ENCODE data around the gene ZPLD1. TPM values are rescaled to one million over a fixed set of nuclear protein-coding genes. Genes with fewer than 3 reads are reported as not detected.

The ZPLD1 gene
- total RNA-seq, 1 donor from 2014 or later = not detected

DNA sequence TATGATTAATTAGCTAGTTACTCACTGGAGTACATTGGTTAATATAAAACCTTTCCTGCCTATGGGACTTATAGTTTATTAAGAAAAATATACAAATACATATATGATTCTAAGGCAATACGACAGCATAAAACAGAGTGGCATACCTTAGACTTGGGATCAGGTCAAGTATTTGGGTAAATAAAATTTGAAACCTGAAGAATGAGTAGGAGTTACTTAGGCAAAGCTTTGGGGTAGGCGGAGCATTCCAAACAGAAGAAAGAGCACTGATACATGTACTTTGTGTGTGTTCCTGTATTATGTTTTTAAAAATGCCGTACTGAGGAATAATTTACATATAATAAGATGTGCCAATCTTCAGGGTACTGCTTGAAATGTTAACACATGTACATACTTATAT is 15.1 kb downstream of the ZPLD1 start:
- ATAC-seq (peak in 1 of 2 donors; percentile 65), DNase-seq (no peak)
- Histone ChIP-seq H3K36me3 (no peaks in the 10 kb centered on the region), H3K4me3 (no peak overlapping the region), H3K27ac (no peak overlapping the region), H3K27me3 (ENCODE audit: low read depth) (no peaks in the 10 kb centered on the region), H3K4me1 (no peaks in the 10 kb centered on the region), H3K9me3 (no peaks in the 10 kb centered on the region)
- TF ChIP-seq, protein P1, sequence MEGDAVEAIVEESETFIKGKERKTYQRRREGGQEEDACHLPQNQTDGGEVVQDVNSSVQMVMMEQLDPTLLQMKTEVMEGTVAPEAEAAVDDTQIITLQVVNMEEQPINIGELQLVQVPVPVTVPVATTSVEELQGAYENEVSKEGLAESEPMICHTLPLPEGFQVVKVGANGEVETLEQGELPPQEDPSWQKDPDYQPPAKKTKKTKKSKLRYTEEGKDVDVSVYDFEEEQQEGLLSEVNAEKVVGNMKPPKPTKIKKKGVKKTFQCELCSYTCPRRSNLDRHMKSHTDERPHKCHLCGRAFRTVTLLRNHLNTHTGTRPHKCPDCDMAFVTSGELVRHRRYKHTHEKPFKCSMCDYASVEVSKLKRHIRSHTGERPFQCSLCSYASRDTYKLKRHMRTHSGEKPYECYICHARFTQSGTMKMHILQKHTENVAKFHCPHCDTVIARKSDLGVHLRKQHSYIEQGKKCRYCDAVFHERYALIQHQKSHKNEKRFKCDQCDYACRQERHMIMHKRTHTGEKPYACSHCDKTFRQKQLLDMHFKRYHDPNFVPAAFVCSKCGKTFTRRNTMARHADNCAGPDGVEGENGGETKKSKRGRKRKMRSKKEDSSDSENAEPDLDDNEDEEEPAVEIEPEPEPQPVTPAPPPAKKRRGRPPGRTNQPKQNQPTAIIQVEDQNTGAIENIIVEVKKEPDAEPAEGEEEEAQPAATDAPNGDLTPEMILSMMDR (IDR thresholded peaks at IDR 0.05) = no peak
- intact Hi-C loops (cut with DNase I) = no loop called here

GRCh38 chr3:102450976-102451375 is 16.2 kb downstream of the ZPLD1 start:
- intact Hi-C loops (cut with DNase I) = no loop called here
- Histone ChIP-seq H3K27me3 (ENCODE audit: low read depth) (no peaks in the 10 kb centered on the region), H3K4me1 (no peaks in the 10 kb centered on the region), H3K27ac (no peak overlapping the region), H3K36me3 (no peaks in the 10 kb centered on the region), H3K9me3 (no peaks in the 10 kb centered on the region), H3K4me3 (no peak overlapping the region)
- ATAC-seq (no peak), DNase-seq (no peak)
- TF ChIP-seq, protein P1 (IDR thresholded peaks at IDR 0.05) = no peak

DNA sequence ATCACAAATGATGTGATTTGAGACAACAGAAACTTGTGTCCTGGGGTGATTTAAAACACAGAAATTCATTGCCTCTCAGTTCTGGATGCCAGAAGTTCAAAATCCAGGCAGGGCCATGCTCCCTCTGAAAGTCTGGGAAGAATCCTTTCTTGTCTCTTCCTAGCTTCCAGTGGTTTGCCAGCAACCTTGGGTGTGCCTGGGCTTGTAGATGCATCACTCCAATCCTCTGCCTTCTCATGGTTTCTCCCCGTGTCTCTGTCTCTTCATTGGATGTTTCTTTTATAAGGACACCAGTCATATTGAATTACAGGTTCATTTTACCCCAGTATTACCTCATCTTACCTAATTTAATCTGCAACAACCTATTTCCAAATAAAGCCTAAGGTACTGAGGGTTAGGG is 16.7 kb downstream of the ZPLD1 start:
- intact Hi-C loops (cut with DNase I) = no loop called here
- H3K9me3 ChIP-seq = no peaks in the 10 kb centered on the region
- no peak overlapping the region for H3K27ac ChIP-seq
- ATAC-seq = no peak
- H3K36me3 ChIP-seq = no peaks in the 10 kb centered on the region
- no peaks in the 10 kb centered on the region for H3K27me3 ChIP-seq (ENCODE audit: low read depth)
- TF ChIP-seq, protein P1 (IDR thresholded peaks at IDR 0.05) = no peak
- H3K4me1 ChIP-seq = no peaks in the 10 kb centered on the region
- no peak overlapping the region for H3K4me3 ChIP-seq
- DNase-seq = no peak

- H3K9me3 ChIP-seq = no peaks in the 10 kb centered on the region
- TF ChIP-seq, protein P1 (IDR thresholded peaks at IDR 0.05) = no peak
- no peaks in the 10 kb centered on the region for H3K4me1 ChIP-seq
- no peak for ATAC-seq
- no peak overlapping the region for H3K4me3 ChIP-seq
- no peaks in the 10 kb centered on the region for H3K36me3 ChIP-seq
- H3K27ac ChIP-seq = no peak overlapping the region
- DNase-seq = no peak
- intact Hi-C loops (cut with DNase I) = no loop called here
- no peaks in the 10 kb centered on the region for H3K27me3 ChIP-seq (ENCODE audit: low read depth)
These were observed 19.4 kb downstream of the ZPLD1 start for GRCh38 chr3:102454181-102454580.

GRCh38 chr3:102457644-102458043 is 22.8 kb downstream of the ZPLD1 start:
- DNase-seq = no peak
- H3K27me3 ChIP-seq (ENCODE audit: low read depth) = no peaks in the 10 kb centered on the region
- no peak overlapping the region for H3K4me3 ChIP-seq
- TF ChIP-seq, protein P1 (IDR thresholded peaks at IDR 0.05) = no peak
- H3K36me3 ChIP-seq = no peaks in the 10 kb centered on the region
- H3K27ac ChIP-seq = no peak overlapping the region
- H3K4me1 ChIP-seq = no peaks in the 10 kb centered on the region
- no peak for ATAC-seq
- intact Hi-C loops (cut with DNase I) = no loop called here
- no peaks in the 10 kb centered on the region for H3K9me3 ChIP-seq

DNA sequence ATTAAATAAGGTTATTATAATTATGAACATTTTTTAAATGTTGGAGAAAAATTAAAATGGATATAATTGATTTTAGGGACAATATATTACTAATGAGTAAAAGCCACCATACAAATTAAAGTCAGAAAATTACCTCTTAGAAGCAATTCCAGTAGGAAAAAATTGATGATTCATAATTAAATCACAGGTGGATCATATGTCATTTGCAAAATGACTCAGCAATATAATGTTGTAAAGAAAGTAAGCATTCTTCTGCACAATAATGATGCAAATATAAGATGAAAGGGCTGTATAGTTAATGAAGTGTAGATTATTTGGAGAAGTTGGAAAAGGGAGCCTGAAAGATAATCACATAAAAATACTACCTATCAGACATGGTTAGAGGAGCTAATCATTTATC is 25.8 kb downstream of the ZPLD1 start:
- ATAC-seq (no peak), DNase-seq (no peak)
- TF ChIP-seq, protein P1 (IDR thresholded peaks at IDR 0.05) = no peak
- Histone ChIP-seq H3K36me3 (no peaks in the 10 kb centered on the region), H3K27me3 (ENCODE audit: low read depth) (no peaks in the 10 kb centered on the region), H3K4me3 (no peak overlapping the region), H3K4me1 (no peaks in the 10 kb centered on the region), H3K9me3 (no peaks in the 10 kb centered on the region), H3K27ac (no peak overlapping the region)
- intact Hi-C loops (cut with DNase I) = no loop called here
